DOHH2 (cell line): ENCODE data around the gene LMO7.

ENCODE experiments used
- EZH2phosphoT487 ChIP-seq: fragments of 200-600 bp; sonication (generic); IDR thresholded peaks from 2 replicates; pipeline ENCODE4 v1.6.1; 2017; ENCODE audit warnings: borderline replicate concordance, mild to moderate bottlenecking, antibody characterized with exemption, low read length, moderate library complexity, mixed read lengths
- TF ChIP-seq, protein P1 (sequence below): fragments of 200-600 bp; sonication (generic); IDR thresholded peaks from one replicate; pipeline ENCODE4 v1.5.1; 2014; ENCODE audit warnings: antibody characterized with exemption, mild to moderate bottlenecking, low read depth, low read length; ENCODE audit not compliant: poor library complexity, severe bottlenecking

DNA sequence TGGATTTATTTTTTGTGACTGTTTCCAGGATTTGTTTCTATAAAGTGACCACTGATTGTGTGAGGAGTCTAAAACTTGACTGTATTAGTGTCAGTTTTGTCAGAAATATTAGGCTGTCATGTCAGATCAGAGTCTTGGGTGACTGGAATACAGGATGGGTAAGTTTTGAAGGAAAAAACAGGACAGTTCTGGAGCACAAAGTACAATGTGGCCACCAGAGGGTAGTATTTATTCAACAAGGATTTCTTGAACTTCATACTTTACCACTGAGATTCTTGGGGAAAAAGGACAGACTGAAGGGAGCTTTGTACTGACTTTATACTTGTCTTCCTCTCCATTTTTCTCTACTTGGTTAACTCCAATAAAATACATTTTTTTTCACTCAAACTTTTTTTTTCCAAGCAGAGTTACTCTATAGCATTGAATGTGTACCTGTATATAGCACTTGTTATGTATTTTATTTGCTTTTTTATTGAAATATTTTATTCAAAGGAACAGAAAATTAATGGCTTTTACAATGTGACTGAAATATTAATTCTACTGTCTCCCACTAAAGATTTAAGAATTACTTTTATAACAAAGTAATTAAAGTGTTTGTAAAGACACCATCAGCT lies 51.1 kb downstream of the LMO7 start:
- TF ChIP-seq, protein P1, sequence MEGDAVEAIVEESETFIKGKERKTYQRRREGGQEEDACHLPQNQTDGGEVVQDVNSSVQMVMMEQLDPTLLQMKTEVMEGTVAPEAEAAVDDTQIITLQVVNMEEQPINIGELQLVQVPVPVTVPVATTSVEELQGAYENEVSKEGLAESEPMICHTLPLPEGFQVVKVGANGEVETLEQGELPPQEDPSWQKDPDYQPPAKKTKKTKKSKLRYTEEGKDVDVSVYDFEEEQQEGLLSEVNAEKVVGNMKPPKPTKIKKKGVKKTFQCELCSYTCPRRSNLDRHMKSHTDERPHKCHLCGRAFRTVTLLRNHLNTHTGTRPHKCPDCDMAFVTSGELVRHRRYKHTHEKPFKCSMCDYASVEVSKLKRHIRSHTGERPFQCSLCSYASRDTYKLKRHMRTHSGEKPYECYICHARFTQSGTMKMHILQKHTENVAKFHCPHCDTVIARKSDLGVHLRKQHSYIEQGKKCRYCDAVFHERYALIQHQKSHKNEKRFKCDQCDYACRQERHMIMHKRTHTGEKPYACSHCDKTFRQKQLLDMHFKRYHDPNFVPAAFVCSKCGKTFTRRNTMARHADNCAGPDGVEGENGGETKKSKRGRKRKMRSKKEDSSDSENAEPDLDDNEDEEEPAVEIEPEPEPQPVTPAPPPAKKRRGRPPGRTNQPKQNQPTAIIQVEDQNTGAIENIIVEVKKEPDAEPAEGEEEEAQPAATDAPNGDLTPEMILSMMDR: peak; percentile 45
- no peak for TF ChIP-seq EZH2phosphoT487
